OCI-LY7 (cell line): ENCODE measurements around the gene PRR5L.

Experiments used
- EZH2phosphoT487 ChIP-seq: fragments of 200-600 bp; sonication (generic); IDR thresholded peaks from 2 replicates; pipeline ENCODE4 v1.6.1; 2018; ENCODE audit warnings: low read depth, borderline replicate concordance, mild to moderate bottlenecking, mixed run types, antibody characterized with exemption, low read length, moderate library complexity, mixed read lengths
- TF ChIP-seq, protein P1 (sequence below): fragments of 200-600 bp; sonication (generic); conservative IDR thresholded peaks from 2 replicates; pipeline ENCODE4 v1.5.1; 2014; ENCODE audit warnings: mild to moderate bottlenecking, antibody characterized with exemption, low read length, moderate library complexity, mixed read lengths

DNA sequence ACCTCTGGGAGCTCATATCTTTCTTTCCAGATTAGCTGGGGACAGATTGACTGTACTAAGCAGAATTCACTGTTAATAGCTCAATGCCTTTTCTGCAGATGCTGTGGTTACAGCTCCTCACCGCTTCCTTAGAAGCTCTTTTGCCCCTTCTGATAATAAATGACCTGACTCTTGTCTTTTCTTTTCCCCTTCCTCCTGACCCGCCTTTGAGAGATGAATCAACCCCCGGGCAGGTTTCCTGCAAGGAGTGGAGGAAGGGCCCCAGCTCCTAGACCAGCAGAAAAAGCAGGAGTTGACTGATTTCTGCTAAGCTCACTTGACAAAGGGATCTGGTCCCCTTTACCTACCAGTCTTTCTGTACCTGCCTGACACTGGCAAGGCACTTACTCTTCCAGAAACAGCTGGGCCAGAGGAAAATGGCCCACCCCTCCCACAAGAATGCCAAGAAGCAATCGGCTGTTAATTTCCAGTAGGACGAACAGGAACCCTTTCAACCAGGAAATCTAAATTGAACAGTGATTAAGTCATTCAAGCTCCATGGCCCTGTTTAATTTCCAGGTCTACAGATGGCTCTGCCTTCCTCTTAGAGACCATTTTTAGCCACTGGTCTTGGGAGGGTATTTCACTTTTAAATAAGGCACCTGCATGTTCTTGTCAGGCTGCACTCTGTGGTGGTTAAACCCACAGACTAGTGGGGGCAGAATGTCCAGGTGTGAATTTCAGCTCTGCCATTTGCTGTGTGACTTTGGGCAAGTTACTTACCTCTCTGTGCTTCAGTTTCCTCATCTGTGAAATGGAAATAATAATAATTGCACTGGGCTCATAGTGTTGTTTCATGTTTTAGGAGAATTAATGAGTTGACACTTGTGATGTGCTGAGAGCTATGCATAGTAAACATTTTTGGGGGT, 67.5 kb downstream of the PRR5L start:
- TF ChIP-seq, protein P1, sequence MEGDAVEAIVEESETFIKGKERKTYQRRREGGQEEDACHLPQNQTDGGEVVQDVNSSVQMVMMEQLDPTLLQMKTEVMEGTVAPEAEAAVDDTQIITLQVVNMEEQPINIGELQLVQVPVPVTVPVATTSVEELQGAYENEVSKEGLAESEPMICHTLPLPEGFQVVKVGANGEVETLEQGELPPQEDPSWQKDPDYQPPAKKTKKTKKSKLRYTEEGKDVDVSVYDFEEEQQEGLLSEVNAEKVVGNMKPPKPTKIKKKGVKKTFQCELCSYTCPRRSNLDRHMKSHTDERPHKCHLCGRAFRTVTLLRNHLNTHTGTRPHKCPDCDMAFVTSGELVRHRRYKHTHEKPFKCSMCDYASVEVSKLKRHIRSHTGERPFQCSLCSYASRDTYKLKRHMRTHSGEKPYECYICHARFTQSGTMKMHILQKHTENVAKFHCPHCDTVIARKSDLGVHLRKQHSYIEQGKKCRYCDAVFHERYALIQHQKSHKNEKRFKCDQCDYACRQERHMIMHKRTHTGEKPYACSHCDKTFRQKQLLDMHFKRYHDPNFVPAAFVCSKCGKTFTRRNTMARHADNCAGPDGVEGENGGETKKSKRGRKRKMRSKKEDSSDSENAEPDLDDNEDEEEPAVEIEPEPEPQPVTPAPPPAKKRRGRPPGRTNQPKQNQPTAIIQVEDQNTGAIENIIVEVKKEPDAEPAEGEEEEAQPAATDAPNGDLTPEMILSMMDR, result no peak
- no peak for TF ChIP-seq EZH2phosphoT487
